H1 (cell line): ENCODE results near the gene CAPZB. TPM values are rescaled to one million over a fixed set of nuclear protein-coding genes. Genes with fewer than 3 reads are reported as not detected.

ENCODE experiments used
- GTF2F1 ChIP-seq: IDR thresholded peaks from 2 replicates; pipeline ENCODE4 v1.6.1; 2012; ENCODE audit warnings: low read depth, low read length, improper control_type of control experiment, borderline replicate concordance
- HDAC2 ChIP-seq, 2 experiments: fragments of 300-600 bp in 1 of 2; sonication (generic) in 1 of 2; IDR thresholded peaks; 2 replicates each; pipeline ENCODE4 v1.6.1; 2011 to 2012; ENCODE audit warnings: low read depth in 2 of 2, low read length in 2 of 2, mild to moderate bottlenecking in 2 of 2, moderate library complexity in 2 of 2, borderline replicate concordance in 1 of 2, inconsistent platforms in 1 of 2
- RBBP5 ChIP-seq: IDR thresholded peaks from 2 replicates; pipeline ENCODE4 v1.7.1; 2012; ENCODE audit warnings: low read depth, mild to moderate bottlenecking, inconsistent platforms, low read length, moderate library complexity, borderline replicate concordance
- SP4 ChIP-seq: IDR thresholded peaks from 2 replicates; pipeline ENCODE4 v1.6.1; 2012; ENCODE audit warnings: low read length, inconsistent platforms
- polyA plus RNA-seq, 7 experiments: library from polyadenylated mRNA; depleted of rRNA in 3 of 7; stranded (reverse) in 5 of 7; unstranded in 2 of 7; fragments of >200 nt in 5 of 7; fragments of 200-250 nt in 2 of 7; gene quantifications; 1 replicate in 5 of 7; 2 replicates in 1 of 7; 4 replicates in 1 of 7; pipeline versions ENCODE4 v1.2.1 to v1.2.3, GENCODE V29; 2011 to 2013; ENCODE audit warnings: missing spikeins in 2 of 7, mixed read lengths in 2 of 7
- total RNA-seq: library from RNA; stranded (reverse); fragmentation: NEBNext Ultra II Directional; extraction: Animal tissue kit (Norgen Biotek cat#: 25700); gene quantifications from 2 replicates; pipeline ENCODE4 v1.2.1, GENCODE V29; 2021

Gene CAPZB
- total and polyA plus RNA-seq, 2 of the 8 experiments (the other 6 are each of a cell fraction or from before 2014, with no cell fraction given) = 162 to 371 TPM

GRCh38 chr1:19372136-19372514 is 113.2 kb downstream of the CAPZB start (continued):
- no peak for TF ChIP-seq SP4
- no peak for TF ChIP-seq HDAC2 (IDR thresholded peaks at IDR 0.05; ENCODE audit: borderline replicate concordance in 1 of 2, low read depth in 2 of 2, low read length in 2 of 2)
- no peak for TF ChIP-seq RBBP5
- TF ChIP-seq GTF2F1 = no peak
